Endothelial cell of umbilical vein (primary cell): Measurements from ENCODE around the gene M1AP. TPM values are rescaled to one million over a fixed set of nuclear protein-coding genes. Genes with fewer than 3 reads are reported as not detected.

ENCODE experiments used
- BruUV-seq: library from RNA; stranded (reverse); fragments of 400-500 nt; replicated peaks from 2 replicates; lab custom pipeline; 2021; lab: Mats Ljungman, UMichigan
- CTCF ChIA-PET: fragments of 300-600, 350-600 bp; sonication (Branson Sonifier 250); formaldehyde crosslinking; loops from one replicate; lab custom pipeline; 2021; ENCODE audit warnings: antibody characterized with exemption, inconsistent platforms; lab: Charles Lee
- POLR2A ChIA-PET: fragments of 300-600, 350-600 bp; sonication (Branson Sonifier 250); formaldehyde crosslinking; loops from one replicate; lab custom pipeline; 2021; ENCODE audit warnings: antibody characterized with exemption, inconsistent platforms; lab: Charles Lee
- DNase-seq: peaks from one replicate; pipeline ENCODE4 v3.0.0-alpha.2; 2011; ENCODE audit warnings: low read depth, low spot score
- FAIRE-seq: peaks from 2 replicates; lab custom pipeline; 2011; peaks lifted over from hg19 to GRCh38; lab: Jason Lieb, UNC
- H2AFZ ChIP-seq: 2 replicates; pipeline ENCODE4 v1.6.0; 2012; ENCODE audit warnings: low read depth, low read length, control low read depth, inconsistent platforms
- H3K27ac ChIP-seq: 2 replicates; pipeline ENCODE4 v1.5.1; 2011; ENCODE audit warnings: low read depth, mild to moderate bottlenecking, control low read depth, low read length, moderate library complexity; ENCODE audit not compliant: insufficient read depth
- H3K27me3 ChIP-seq, 2 experiments: 2 replicates each; pipeline versions ENCODE4 v1.6.0 to v1.6.1; 2011; ENCODE audit warnings: low read length in 2 of 2, mixed read lengths in 1 of 2; ENCODE audit not compliant: control insufficient read depth in 2 of 2, insufficient read depth in 2 of 2
- H3K36me3 ChIP-seq, 2 experiments: 2 replicates in 1 of 2; 3 replicates in 1 of 2; pipeline ENCODE4 v1.5.1; 2011; ENCODE audit warnings: low read length in 2 of 2, mild to moderate bottlenecking in 1 of 2, moderate library complexity in 1 of 2; ENCODE audit not compliant: control insufficient read depth in 2 of 2, insufficient read depth in 2 of 2; ENCODE audit errors: extremely low read depth in 1 of 2
- H3K4me1 ChIP-seq: 3 replicates; pipeline ENCODE4 v1.5.1; 2011; ENCODE audit warnings: mild to moderate bottlenecking, low read length; ENCODE audit not compliant: control insufficient read depth, insufficient read depth; ENCODE audit errors: extremely low read depth
- H3K4me2 ChIP-seq: 2 replicates; pipeline ENCODE4 v1.6.1; 2011; ENCODE audit warnings: low read length, control low read depth, mixed read lengths; ENCODE audit not compliant: insufficient read depth
- H3K4me3 ChIP-seq, 3 experiments: fragments of 200-600 bp in 1 of 3; sonication (generic), shearing (Covaris generic) in 1 of 3; replicated peaks in 1 of 3; 2 replicates each; pipeline ENCODE4 v1.5.1; 2011 to 2016; ENCODE audit warnings: control low read depth in 3 of 3, low read length in 3 of 3, mild to moderate bottlenecking in 2 of 3, inconsistent platforms in 1 of 3, low read depth in 1 of 3, moderate library complexity in 1 of 3; ENCODE audit not compliant: insufficient read depth in 1 of 3
- H3K79me2 ChIP-seq: 2 replicates; pipeline ENCODE4 v1.6.0; 2012; ENCODE audit warnings: low read length, inconsistent platforms; ENCODE audit not compliant: control insufficient read depth, insufficient read depth
- H3K9ac ChIP-seq: replicated peaks from 2 replicates; pipeline ENCODE3; 2011; ENCODE audit warnings: low read length, control low read depth; ENCODE audit not compliant: insufficient read depth; ENCODE audit errors: extremely low read depth
- H3K9me1 ChIP-seq: replicated peaks from 3 replicates; pipeline ENCODE4 v1.6.0; 2011; ENCODE audit warnings: mild to moderate bottlenecking, low read length; ENCODE audit not compliant: control insufficient read depth, insufficient read depth; ENCODE audit errors: extremely low read depth
- H3K9me3 ChIP-seq: replicated peaks from 2 replicates; pipeline ENCODE4 v1.5.1; 2012; ENCODE audit warnings: low read length, inconsistent platforms; ENCODE audit not compliant: control insufficient read depth, insufficient read depth
- H4K20me1 ChIP-seq: replicated peaks from 2 replicates; pipeline ENCODE3; 2011; ENCODE audit warnings: mild to moderate bottlenecking, low read length; ENCODE audit not compliant: control insufficient read depth, insufficient read depth; ENCODE audit errors: extremely low read depth
- FOS ChIP-seq: IDR thresholded peaks from 2 replicates; pipeline ENCODE4 v1.6.1; 2011; ENCODE audit warnings: mild to moderate bottlenecking, low read length, moderate library complexity, borderline replicate concordance; ENCODE audit not compliant: insufficient read depth
- JUN ChIP-seq: IDR thresholded peaks from 2 replicates; pipeline ENCODE4 v1.6.1; 2011; ENCODE audit warnings: borderline replicate concordance, low read depth; ENCODE audit not compliant: insufficient read length, insufficient read depth
- MYC ChIP-seq: IDR thresholded peaks from one replicate; pipeline ENCODE4 v1.6.1; 2011; ENCODE audit warnings: mild to moderate bottlenecking, low read depth, low read length
- POLR2A ChIP-seq: IDR thresholded peaks from 2 replicates; pipeline ENCODE4 v1.6.1; 2012; ENCODE audit warnings: low read depth, mild to moderate bottlenecking, control low read depth, low read length
- POLR2AphosphoS5 ChIP-seq: IDR thresholded peaks from 2 replicates; pipeline ENCODE4 v1.6.1; 2012; ENCODE audit warnings: low read depth, mild to moderate bottlenecking, control low read depth, low read length, moderate library complexity; ENCODE audit not compliant: insufficient read depth
- dilution Hi-C: fragments of 300-500 bp; cut with MboI; formaldehyde crosslinking; loops from one replicate; pipeline ENCODE4 v1.15.0; 2019; ENCODE audit warnings: low sequenced_read_pairs; ENCODE audit not compliant: extremely low pct_ligation_motif_present
- intact Hi-C: fragments of 100-400 bp; cut with micrococcal nuclease; formaldehyde crosslinking; loops from one replicate; pipeline ENCODE4 v1.10.0; 2022
- polyA plus RNA-seq, 4 experiments: library from polyadenylated mRNA; depleted of rRNA in 3 of 4; stranded (reverse) in 3 of 4; unstranded in 1 of 4; fragments of >200 nt; gene quantifications; 2 replicates each; pipeline versions ENCODE4 v1.2.1 to v1.2.3, GENCODE V29; 2011 to 2012; ENCODE audit warnings: missing spikeins in 1 of 4
- total RNA-seq: library from RNA; stranded (reverse); gene quantifications from 2 replicates; pipeline ENCODE4 v1.2.3, GENCODE V29; 2021
- TF ChIP-seq, protein P1 (sequence below), 2 donors: IDR thresholded peaks; 1 replicate in 1 of 2; 2 replicates in 1 of 2; pipeline ENCODE4 v1.5.1; 2011; ENCODE audit warnings: low read length in 2 of 2, mild to moderate bottlenecking in 2 of 2, moderate library complexity in 2 of 2, control low read depth in 1 of 2, inconsistent platforms in 1 of 2, low read depth in 1 of 2; ENCODE audit not compliant: insufficient read depth in 1 of 2; ENCODE audit errors: extremely low read depth in 1 of 2

The M1AP gene
- total and polyA plus RNA-seq, 2 donors (not counting 3 experiments of a cell fraction or from before 2014, with no cell fraction given), result 0.04 TPM; not detected in 1

GRCh38 chr2:74535440-74535965, 112.6 kb downstream of the M1AP start:
- intact Hi-C loops (no loop called here), dilution Hi-C loops (no loop called here)
- DNase-seq (no peak), FAIRE-seq (no peak)
- no peaks in the 10 kb centered on the region for H3K9me3 ChIP-seq
- no peak overlapping the region for H3K4me2 ChIP-seq
- ChIA-PET CTCF (no interaction called here), POLR2A (no interaction called here)
- peaks cover 9% of the 10 kb centered on the region for H3K4me1 ChIP-seq
- H3K9me1 ChIP-seq, result no peaks in the 10 kb centered on the region
- no peaks in the 10 kb centered on the region for H4K20me1 ChIP-seq
- H3K36me3 ChIP-seq, result peaks cover 0 to 10% of the 10 kb centered on the region in 2 experiments
- TF ChIP-seq POLR2AphosphoS5 (no peak), FOS (no peak), MYC (no peak), JUN (no peak), POLR2A (no peak)
- TF ChIP-seq, protein P1, sequence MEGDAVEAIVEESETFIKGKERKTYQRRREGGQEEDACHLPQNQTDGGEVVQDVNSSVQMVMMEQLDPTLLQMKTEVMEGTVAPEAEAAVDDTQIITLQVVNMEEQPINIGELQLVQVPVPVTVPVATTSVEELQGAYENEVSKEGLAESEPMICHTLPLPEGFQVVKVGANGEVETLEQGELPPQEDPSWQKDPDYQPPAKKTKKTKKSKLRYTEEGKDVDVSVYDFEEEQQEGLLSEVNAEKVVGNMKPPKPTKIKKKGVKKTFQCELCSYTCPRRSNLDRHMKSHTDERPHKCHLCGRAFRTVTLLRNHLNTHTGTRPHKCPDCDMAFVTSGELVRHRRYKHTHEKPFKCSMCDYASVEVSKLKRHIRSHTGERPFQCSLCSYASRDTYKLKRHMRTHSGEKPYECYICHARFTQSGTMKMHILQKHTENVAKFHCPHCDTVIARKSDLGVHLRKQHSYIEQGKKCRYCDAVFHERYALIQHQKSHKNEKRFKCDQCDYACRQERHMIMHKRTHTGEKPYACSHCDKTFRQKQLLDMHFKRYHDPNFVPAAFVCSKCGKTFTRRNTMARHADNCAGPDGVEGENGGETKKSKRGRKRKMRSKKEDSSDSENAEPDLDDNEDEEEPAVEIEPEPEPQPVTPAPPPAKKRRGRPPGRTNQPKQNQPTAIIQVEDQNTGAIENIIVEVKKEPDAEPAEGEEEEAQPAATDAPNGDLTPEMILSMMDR (IDR thresholded peaks at IDR 0.05; ENCODE audit: extremely low read depth in 1 of 2, insufficient read depth in 1 of 2, low read depth in 1 of 2, low read length in 2 of 2), result no peak
- no TSS peak for BruUV-seq
- H3K27ac ChIP-seq, result no peak overlapping the region
- H3K27me3 ChIP-seq, result peaks cover 11 to 13% of the 10 kb centered on the region in 2 experiments
- H2AFZ ChIP-seq, result no peak overlapping the region
- H3K4me3 ChIP-seq, result no peak overlapping the region
- H3K79me2 ChIP-seq, result no peaks in the 10 kb centered on the region
- H3K9ac ChIP-seq, result no peak overlapping the region
